DND-41 (cell line): ENCODE measurements around the gene CD3E.

Experiments used
- ATAC-seq: fragments of 200-7000 bp; cut with Tn5 transposase; 3 replicates; pipeline ENCODE4 v1.9.1; 2021; ENCODE audit warnings: low read depth; ENCODE audit not compliant: insufficient read depth
- DNase-seq: peaks from one replicate; pipeline ENCODE4 v3.0.0-alpha.2; 2020
- H2AFZ ChIP-seq: 2 replicates; pipeline ENCODE4 v1.6.0; 2012; ENCODE audit warnings: low read depth, low read length
- H3K27ac ChIP-seq: 2 replicates; pipeline ENCODE4 v1.5.1; 2012; ENCODE audit warnings: low read length, inconsistent platforms
- H3K27me3 ChIP-seq: fragments of 200-600 bp; sonication (generic); 2 replicates; pipeline ENCODE4 v1.6.0; 2012; ENCODE audit warnings: low read length, mild to moderate bottlenecking, inconsistent platforms; ENCODE audit not compliant: insufficient read depth, poor library complexity
- H3K36me3 ChIP-seq: 2 replicates; pipeline ENCODE4 v1.5.1; 2012; ENCODE audit warnings: low read length, inconsistent platforms; ENCODE audit not compliant: insufficient read depth
- H3K4me1 ChIP-seq: 2 replicates; pipeline ENCODE4 v1.5.1; 2012; ENCODE audit warnings: mild to moderate bottlenecking, low read length; ENCODE audit not compliant: insufficient read depth
- H3K4me2 ChIP-seq: 2 replicates; pipeline ENCODE4 v1.6.0; 2012; ENCODE audit warnings: mild to moderate bottlenecking, moderate library complexity, low read length, inconsistent platforms; ENCODE audit not compliant: insufficient read depth
- H3K4me3 ChIP-seq, 2 experiments: fragments of 200-600 bp in 1 of 2; shearing (Covaris generic) in 1 of 2; 2 replicates each; pipeline ENCODE4 v1.5.1; 2012 to 2016; ENCODE audit warnings: inconsistent platforms in 2 of 2, low read length in 2 of 2, mild to moderate bottlenecking in 2 of 2, low read depth in 1 of 2, moderate library complexity in 1 of 2
- H3K79me2 ChIP-seq: 2 replicates; pipeline ENCODE4 v1.6.0; 2012; ENCODE audit warnings: low read length, inconsistent platforms; ENCODE audit not compliant: insufficient read depth
- H3K9ac ChIP-seq: 2 replicates; pipeline ENCODE4 v1.6.0; 2012; ENCODE audit warnings: low read depth, mild to moderate bottlenecking, inconsistent platforms, low read length, moderate library complexity
- H3K9me3 ChIP-seq: 2 replicates; pipeline ENCODE4 v1.5.1; 2012; ENCODE audit warnings: low read length, moderate library complexity, mild to moderate bottlenecking, inconsistent platforms; ENCODE audit not compliant: insufficient read depth, severe bottlenecking
- H4K20me1 ChIP-seq: 2 replicates; pipeline ENCODE4 v1.6.0; 2012; ENCODE audit warnings: low read length; ENCODE audit not compliant: insufficient read depth
- EZH2 ChIP-seq: IDR thresholded peaks from 3 replicates; pipeline ENCODE4 v1.6.1; 2012; ENCODE audit warnings: borderline replicate concordance, low read depth, mild to moderate bottlenecking, moderate library complexity, low read length, inconsistent platforms; ENCODE audit not compliant: severe bottlenecking
- TF ChIP-seq, protein P1 (sequence below): IDR thresholded peaks from 2 replicates; pipeline ENCODE4 v1.5.1; 2012; ENCODE audit warnings: borderline replicate concordance, low read length, moderate library complexity, mild to moderate bottlenecking; ENCODE audit not compliant: poor library complexity, severe bottlenecking; ENCODE audit errors: extremely low read depth

Gene CD3E

DNA sequence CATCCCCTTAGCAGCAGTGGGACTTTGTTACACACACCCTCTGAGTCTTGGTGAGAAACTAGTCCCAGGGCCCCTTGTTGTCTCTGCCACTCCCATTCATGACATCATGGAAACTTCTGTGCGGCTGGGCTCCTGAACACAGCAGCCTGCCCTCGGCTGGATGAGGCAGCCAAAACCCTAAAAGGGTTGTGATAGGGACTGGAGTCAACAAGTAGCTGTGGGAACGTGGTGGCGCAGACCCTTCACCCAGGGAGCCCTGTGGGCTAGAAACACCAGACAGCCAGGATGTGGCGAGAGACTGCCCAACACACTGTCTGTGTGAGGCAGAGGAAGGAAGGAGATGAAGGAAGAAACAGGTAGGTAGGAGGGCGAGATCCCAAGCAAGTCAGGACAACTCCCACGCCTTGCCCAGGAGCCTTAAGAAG, 34.1 kb downstream of the CD3E start:
- Histone ChIP-seq H3K79me2 (peaks cover 73% of the 10 kb centered on the region), H3K36me3 (peaks cover 52% of the 10 kb centered on the region), H3K4me3 (peak overlapping the region in 1 of 2 experiments; percentile 79; a peak in 2 of 4 replicates), H2AFZ (no peak overlapping the region), H3K27me3 (no peaks in the 10 kb centered on the region), H3K4me1 (peaks cover 61% of the 10 kb centered on the region), H4K20me1 (peaks cover 31% of the 10 kb centered on the region), H3K9ac (peak overlapping the region; percentile 83), H3K27ac (peak overlapping the region; percentile 98), H3K4me2 (peak overlapping the region; percentile 70), H3K9me3 (no peaks in the 10 kb centered on the region)
- DNase-seq: peak; percentile 89
- no peak for TF ChIP-seq EZH2
- TF ChIP-seq, protein P1, sequence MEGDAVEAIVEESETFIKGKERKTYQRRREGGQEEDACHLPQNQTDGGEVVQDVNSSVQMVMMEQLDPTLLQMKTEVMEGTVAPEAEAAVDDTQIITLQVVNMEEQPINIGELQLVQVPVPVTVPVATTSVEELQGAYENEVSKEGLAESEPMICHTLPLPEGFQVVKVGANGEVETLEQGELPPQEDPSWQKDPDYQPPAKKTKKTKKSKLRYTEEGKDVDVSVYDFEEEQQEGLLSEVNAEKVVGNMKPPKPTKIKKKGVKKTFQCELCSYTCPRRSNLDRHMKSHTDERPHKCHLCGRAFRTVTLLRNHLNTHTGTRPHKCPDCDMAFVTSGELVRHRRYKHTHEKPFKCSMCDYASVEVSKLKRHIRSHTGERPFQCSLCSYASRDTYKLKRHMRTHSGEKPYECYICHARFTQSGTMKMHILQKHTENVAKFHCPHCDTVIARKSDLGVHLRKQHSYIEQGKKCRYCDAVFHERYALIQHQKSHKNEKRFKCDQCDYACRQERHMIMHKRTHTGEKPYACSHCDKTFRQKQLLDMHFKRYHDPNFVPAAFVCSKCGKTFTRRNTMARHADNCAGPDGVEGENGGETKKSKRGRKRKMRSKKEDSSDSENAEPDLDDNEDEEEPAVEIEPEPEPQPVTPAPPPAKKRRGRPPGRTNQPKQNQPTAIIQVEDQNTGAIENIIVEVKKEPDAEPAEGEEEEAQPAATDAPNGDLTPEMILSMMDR: peak; percentile 17
- peak; percentile 54 for ATAC-seq

DNA sequence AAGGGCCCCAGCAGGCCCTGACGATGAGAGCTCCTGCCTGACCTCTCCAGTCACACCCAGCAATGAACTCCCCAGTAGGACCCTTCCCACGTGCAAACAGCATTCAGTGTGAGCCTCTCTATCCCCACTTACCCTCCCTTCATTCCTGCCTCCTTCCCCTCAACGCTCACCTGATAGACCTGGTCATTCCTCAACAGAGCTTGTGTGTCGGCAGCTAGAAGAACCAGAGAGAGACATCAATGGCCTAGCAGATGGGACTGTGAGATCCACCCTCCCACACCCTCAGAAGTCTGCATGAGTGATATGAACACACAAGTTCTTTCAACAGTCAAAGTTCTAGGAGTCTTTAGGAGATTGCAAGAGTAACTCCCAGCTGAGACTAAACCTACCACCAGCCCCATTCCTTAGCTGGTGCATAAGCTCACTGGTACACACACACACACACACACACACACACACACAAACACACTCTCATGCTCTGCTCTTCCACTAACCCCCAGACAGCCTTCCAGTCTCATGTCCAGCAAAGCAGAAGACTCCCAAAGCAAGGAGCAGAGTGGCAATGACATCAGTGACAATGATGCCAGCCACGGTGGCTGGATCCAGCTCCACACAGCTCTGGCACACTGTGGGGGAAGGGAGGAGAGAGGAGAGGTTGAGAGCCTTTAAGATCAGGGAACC, 34.9 kb downstream of the CD3E start:
- Histone ChIP-seq H3K36me3 (peaks cover 52% of the 10 kb centered on the region), H2AFZ (no peak overlapping the region), H3K27me3 (no peaks in the 10 kb centered on the region), H3K4me2 (peak overlapping the region; percentile 70), H3K9me3 (no peaks in the 10 kb centered on the region), H4K20me1 (peaks cover 31% of the 10 kb centered on the region), H3K4me1 (peaks cover 65% of the 10 kb centered on the region), H3K4me3 (peak overlapping the region; percentile 52 to 79; a peak in 3 of 4 replicates), H3K79me2 (peaks cover 77% of the 10 kb centered on the region), H3K27ac (peak overlapping the region; percentile 98), H3K9ac (peak overlapping the region; percentile 83)
- DNase-seq (peak; percentile 51), ATAC-seq (no peak)
- TF ChIP-seq EZH2: no peak
- TF ChIP-seq, protein P1: no peak

DNA sequence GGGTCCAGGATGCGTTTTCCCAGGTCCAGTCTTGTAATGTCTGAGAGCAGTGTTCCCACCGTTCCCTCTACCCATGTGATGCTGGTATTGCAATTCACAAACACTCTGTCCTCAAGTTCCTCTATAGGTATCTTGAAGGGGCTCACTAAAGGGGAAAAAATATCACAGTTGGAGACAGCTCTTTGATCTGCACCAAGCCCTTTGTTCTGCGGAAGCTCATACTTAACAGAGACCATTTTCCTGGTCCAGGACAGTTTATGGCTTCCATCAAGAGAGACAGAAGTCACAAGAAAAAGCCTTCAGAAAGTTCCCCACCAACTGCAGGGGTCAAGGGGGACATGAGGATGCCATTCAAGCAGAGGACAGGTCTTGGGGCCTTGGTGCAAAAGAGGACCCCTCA, 35.9 kb downstream of the CD3E start:
- H3K36me3 ChIP-seq: peaks cover 55% of the 10 kb centered on the region
- ATAC-seq: peak; percentile 16
- TF ChIP-seq, protein P1: no peak
- TF ChIP-seq EZH2: no peak

More for the DNA sequence above, 35.9 kb downstream of the CD3E start:
- Histone ChIP-seq H3K9ac (peak overlapping the region; percentile 83), H3K9me3 (no peaks in the 10 kb centered on the region), H3K4me2 (peak overlapping the region; percentile 70), H3K4me1 (peaks cover 59% of the 10 kb centered on the region), H2AFZ (no peak overlapping the region), H4K20me1 (peaks cover 31% of the 10 kb centered on the region), H3K79me2 (peaks cover 82% of the 10 kb centered on the region), H3K4me3 (peak overlapping the region; percentile 52 to 79), H3K27me3 (no peaks in the 10 kb centered on the region), H3K27ac (peak overlapping the region; percentile 98)
- peak; percentile 64 for DNase-seq
